Measurements from ENCODE around the gene SBF1.

GRCh38 chr22:50422961-50423815 is 51.6 kb downstream of the SBF1 start:
- no peak for TF ChIP-seq CTCF (IDR thresholded peaks at IDR 0.05)
- TF ChIP-seq ZFX (IDR thresholded peaks at IDR 0.05; ENCODE audit: borderline replicate concordance), result no peak

All from 22Rv1 (cell line).